Epithelial cell of proximal tubule (primary cell): ENCODE results near the gene MYO1C. TPM values are rescaled to one million over a fixed set of nuclear protein-coding genes. Genes with fewer than 3 reads are reported as not detected.

Experiments
- DNase-seq: peaks from one replicate; pipeline ENCODE4 v3.0.0-alpha.2; 2011; ENCODE audit warnings: low read depth
- H3K4me3 ChIP-seq: 2 replicates; pipeline ENCODE4 v1.5.1; 2011; ENCODE audit warnings: low read depth, mild to moderate bottlenecking, low read length
- CTCF ChIP-seq: conservative IDR thresholded peaks from 2 replicates; pipeline ENCODE4 v1.5.1; 2012; ENCODE audit warnings: low read depth, mild to moderate bottlenecking, low read length
- total RNA-seq: library from RNA; depleted of rRNA; stranded (reverse); fragments of >200 nt; gene quantifications from 2 replicates; pipeline ENCODE4 v1.2.3, GENCODE V29; 2015

MYO1C gene
- total RNA-seq, 1 donor from 2014 or later, result 94.7 TPM

GRCh38 chr17:1488826-1489270 lies 3.6 kb downstream of the MYO1C start:
- H3K4me3 ChIP-seq, result peak overlapping the region; percentile 52

DNA sequence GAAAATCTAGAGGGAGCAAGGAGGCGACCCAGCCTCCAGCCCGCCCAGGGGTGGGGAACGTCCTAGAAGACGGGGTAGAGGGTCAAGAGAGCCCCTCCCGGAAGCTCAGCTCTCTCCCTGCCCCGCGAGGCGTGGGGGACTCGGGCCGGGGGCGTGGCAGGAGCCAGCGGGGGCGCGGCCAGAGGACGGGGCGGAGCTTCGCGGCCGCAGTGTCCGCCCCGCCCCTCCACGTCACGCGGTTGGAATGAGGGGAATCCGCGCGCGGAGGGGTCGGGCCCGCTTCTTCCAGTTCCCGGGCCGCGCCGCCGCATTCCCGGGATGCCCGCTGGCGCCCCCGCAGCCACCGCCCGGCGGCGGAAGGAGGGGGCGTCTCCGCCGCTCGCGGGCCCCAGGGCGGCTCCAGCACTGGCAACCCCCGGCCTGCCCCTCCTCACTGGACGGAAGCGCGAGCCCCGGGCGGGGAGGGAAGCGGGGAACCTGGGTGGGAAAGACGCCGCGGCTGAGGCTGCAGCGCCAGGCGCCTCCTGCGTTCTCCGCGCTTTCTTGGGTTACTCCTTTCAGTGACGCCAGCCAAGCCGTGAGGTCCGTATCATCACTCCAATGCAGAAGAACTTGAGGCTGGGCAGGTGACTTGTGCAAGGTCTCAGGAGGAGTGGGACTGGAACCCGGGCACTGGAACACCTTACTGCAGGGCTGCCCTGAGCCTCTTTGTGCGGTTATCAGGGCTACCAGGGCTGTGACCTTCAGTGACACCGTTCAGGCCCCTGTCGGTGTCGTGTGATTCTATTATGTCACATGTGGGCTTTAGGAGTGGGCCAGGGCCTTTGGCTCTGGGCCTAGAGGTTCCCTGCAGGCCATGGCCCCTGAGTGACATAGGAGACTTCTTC lies 4.3 kb downstream of the MYO1C start:
- H3K4me3 ChIP-seq, result peak overlapping the region; percentile 52
- no peak for TF ChIP-seq CTCF
- no peak for DNase-seq

More at GRCh38 chr17:1488826-1489270, 3.6 kb downstream of the MYO1C start:
- no peak for TF ChIP-seq CTCF
- no peak for DNase-seq

DNA sequence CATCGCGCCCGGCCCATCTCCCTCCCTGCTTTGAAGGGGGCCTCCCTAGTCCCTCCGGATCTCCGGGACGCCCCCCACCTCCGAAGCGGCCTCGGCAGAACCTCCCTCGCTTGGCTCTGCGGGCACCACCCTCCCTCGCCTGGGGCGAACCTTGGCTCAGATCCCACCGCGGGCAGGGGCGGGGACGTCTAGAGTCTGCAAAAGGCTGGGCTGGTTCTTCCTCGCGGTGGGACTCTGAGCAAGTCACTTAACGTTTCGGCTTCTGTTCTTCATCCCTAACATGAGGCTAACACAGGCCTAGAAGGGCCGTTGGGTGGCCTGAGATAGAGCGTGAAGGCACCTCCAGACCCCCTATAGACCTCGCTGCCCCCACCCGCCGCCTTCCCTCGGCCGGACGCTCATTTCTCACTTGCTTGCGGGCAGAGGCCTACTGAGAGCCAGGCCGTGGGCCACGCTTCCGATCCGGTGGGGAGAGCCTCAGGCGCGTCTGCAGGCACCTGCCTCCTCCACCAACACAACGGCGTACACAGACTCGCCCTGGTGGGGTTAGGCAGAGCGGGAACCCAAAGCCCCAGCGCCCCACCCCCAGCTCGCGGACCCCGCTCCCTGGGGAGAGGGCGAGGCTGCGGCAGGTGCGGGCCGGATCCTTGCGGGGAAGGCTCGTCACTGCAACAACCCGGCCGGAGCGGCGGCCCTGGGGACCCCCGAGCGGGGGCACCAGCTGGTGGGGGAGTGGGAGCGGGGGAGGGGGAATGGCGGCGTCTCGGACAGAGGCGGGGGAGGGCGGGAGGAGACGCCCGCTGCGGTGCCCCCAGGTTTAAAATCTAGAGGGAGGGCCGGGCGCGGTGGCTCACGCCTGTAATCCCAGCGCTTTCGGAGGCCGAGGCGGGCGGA lies 5.4 kb downstream of the MYO1C start:
- TF ChIP-seq CTCF, result no peak
- peak overlapping the region; percentile 52 for H3K4me3 ChIP-seq
- no peak for DNase-seq

GRCh38 chr17:1485423-1486376 lies 6.8 kb downstream of the MYO1C start:
- TF ChIP-seq CTCF, result no peak
- H3K4me3 ChIP-seq, result peak overlapping the region; percentile 80
- DNase-seq, result no peak

DNA sequence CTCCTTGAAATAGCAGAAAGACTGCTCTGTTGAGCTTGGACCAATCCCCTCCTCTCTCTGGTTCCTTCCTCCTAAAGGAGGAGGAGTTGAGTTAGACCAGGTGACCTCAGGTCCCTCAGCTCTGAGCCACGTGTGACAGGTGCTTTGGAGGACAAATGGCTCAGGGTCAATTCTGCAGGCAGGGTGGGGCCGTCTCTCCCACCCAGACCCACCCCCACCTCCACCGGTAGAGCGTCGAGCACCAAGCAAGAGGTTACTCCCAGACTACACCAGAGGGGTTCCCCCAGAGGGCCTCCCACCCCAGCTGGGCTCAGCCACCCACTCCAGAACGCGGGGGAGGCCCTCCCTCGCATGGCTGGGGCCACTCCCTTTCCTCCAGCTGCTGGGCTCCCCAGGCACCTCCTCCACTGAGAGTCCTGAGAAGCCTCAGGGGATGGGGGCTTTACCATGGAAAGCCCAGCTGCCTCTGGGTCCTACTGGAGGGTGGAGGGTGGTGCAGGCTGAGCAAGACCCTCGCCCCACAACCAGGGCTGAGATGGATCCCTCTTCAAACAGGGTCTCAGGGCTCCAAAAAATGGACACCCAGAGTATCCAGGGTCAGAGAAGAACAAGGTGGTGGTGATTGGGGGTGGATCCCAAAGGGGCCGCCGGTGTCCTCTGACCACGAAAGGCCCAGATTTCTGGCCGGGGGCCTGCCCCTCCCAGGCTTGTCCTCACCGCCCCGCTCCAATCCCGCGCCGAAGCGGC lies 7.6 kb downstream of the MYO1C start:
- peak overlapping the region; percentile 80 for H3K4me3 ChIP-seq
- TF ChIP-seq CTCF, result no peak
- no peak for DNase-seq

- no peak for DNase-seq
- H3K4me3 ChIP-seq, result peak overlapping the region; percentile 80
- no peak for TF ChIP-seq CTCF
Observed at GRCh38 chr17:1484060-1484535, 8.4 kb downstream of the MYO1C start.
